Fibroblast of skin of left quadriceps (primary cell): Measurements from ENCODE around the gene FGFR3.
"Not testable (repeated sequence)": the region's sequence is repeated elsewhere in the genome, so short reads cannot be mapped to it uniquely, and the experiment has no call there.

Source experiments
- DNase-seq, 2 experiments: peaks; one replicate each; pipeline ENCODE4 v3.0.0-alpha.2; 2013; ENCODE audit warnings: low read depth in 2 of 2

The FGFR3 gene

GRCh38 chr4:1815997-1816860, 23.1 kb downstream of the FGFR3 start:
- DNase-seq: no peak

GRCh38 chr4:1819284-1819683, 26.2 kb downstream of the FGFR3 start:
- no peak for DNase-seq

GRCh38 chr4:1819816-1820215, 26.7 kb downstream of the FGFR3 start:
- DNase-seq: no peak

- DNase-seq: no peak
These were observed 28.8 kb downstream of the FGFR3 start for GRCh38 chr4:1821679-1822567.

- DNase-seq: no peak
These were observed 29.8 kb downstream of the FGFR3 start for GRCh38 chr4:1822568-1823544.

- no peak for DNase-seq
These were observed 30.4 kb downstream of the FGFR3 start for GRCh38 chr4:1823545-1823932.

GRCh38 chr4:1824746-1825145, 31.7 kb downstream of the FGFR3 start:
- DNase-seq: no peak

GRCh38 chr4:1825326-1825725, 32.2 kb downstream of the FGFR3 start:
- no peak for DNase-seq

GRCh38 chr4:1826531-1827350, 33.6 kb downstream of the FGFR3 start:
- DNase-seq: no peak

GRCh38 chr4:1830234-1830633, 37.1 kb downstream of the FGFR3 start:
- no peak for DNase-seq

- no peak for DNase-seq
These were observed 37.6 kb downstream of the FGFR3 start for GRCh38 chr4:1830642-1831228.

- DNase-seq: no peak
These were observed 38.2 kb downstream of the FGFR3 start for GRCh38 chr4:1831331-1831730.

- DNase-seq: no peak
These were observed 39.6 kb downstream of the FGFR3 start for GRCh38 chr4:1832690-1833089.

- DNase-seq: no peak
These were observed 40.4 kb downstream of the FGFR3 start for GRCh38 chr4:1833307-1834046.

GRCh38 chr4:1834047-1834775, 41.1 kb downstream of the FGFR3 start:
- DNase-seq: no peak

- DNase-seq: not testable (repeated sequence)
These were observed 42.7 kb downstream of the FGFR3 start for GRCh38 chr4:1835836-1836235.

- DNase-seq: no peak
These were observed 43.6 kb downstream of the FGFR3 start for GRCh38 chr4:1836650-1837049.

- DNase-seq: no peak
These were observed 44.0 kb downstream of the FGFR3 start for GRCh38 chr4:1837069-1837468.

GRCh38 chr4:1839282-1839681, 46.2 kb downstream of the FGFR3 start:
- DNase-seq: no peak
